AG09319 (cell line): ENCODE data around the gene NPNT.

Source experiments
- DNase-seq: peaks from one replicate; pipeline ENCODE4 v3.0.0-alpha.2; 2010; ENCODE audit warnings: low read depth; ENCODE audit errors: extremely low read depth
- CTCF ChIP-seq: IDR thresholded peaks from 2 replicates; pipeline ENCODE4 v1.5.1; 2011; ENCODE audit warnings: low read depth, mild to moderate bottlenecking, inconsistent platforms, low read length, moderate library complexity

NPNT gene

GRCh38 chr4:105991726-105992125, 96.5 kb downstream of the NPNT start:
- TF ChIP-seq CTCF = no peak
- DNase-seq = no peak

GRCh38 chr4:105992641-105993305, 97.5 kb downstream of the NPNT start:
- no peak for TF ChIP-seq CTCF
- no peak for DNase-seq

GRCh38 chr4:105994061-105994460, 98.8 kb downstream of the NPNT start:
- DNase-seq = no peak
- TF ChIP-seq CTCF = no peak

GRCh38 chr4:105994841-105995501, 99.7 kb downstream of the NPNT start:
- no peak for TF ChIP-seq CTCF
- DNase-seq = no peak

GRCh38 chr4:105996845-105997244, 101.6 kb downstream of the NPNT start:
- TF ChIP-seq CTCF = no peak
- DNase-seq = no peak

GRCh38 chr4:105998171-105999063, 103.1 kb downstream of the NPNT start:
- no peak for DNase-seq
- no peak for TF ChIP-seq CTCF

GRCh38 chr4:106002994-106003393, 107.7 kb downstream of the NPNT start:
- DNase-seq = no peak
- TF ChIP-seq CTCF = no peak
